ENCODE data around the gene KRTAP3-3.
"Not testable (repeated sequence)": the region's sequence is repeated elsewhere in the genome, so short reads cannot be mapped to it uniquely, and the experiment has no call there.

Gene KRTAP3-3

DNA sequence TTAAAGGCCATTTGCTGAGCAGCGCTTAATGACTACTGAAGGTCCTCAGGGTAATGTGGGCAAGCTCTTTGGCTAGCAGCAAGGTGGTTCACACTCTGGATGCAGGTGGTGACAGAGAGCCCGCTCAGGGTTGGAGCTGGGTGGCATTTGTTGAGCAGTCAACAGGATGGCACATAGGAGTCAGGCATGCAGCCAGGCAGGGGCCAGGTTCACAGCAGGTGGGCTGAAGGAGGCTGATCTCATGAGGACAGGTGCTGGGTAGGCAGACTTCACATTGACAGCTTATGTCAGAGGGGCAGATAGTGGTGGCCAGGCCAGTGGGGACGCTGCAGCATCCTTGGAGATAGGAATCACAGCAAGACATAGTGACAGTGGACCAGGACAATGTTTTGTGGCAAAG is 10.4 kb upstream of the KRTAP3-3 start:
- DNase-seq (ENCODE audit: low read depth, low spot score): no peak

DNA sequence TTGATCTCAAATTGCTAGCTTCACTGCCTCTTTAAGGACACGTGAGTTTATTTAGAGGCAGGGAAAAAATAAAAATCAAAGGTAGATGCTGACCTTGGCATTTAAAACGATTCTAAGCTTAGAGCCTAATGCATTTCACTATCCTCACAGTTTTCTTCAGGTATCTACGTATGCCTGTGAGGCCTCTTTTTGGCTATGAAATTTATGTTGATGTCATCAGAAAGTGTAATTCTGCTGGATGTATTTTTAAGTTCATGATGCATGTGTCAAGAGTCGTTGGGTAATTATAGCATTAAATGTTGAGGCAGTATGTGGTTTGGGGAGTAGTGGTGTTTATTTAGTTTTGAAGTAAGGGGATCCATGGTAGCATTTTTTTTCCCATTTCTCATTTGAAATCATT is 10.0 kb upstream of the KRTAP3-3 start:
- no peak for DNase-seq (ENCODE audit: low read depth, low spot score)

- no peak for DNase-seq (ENCODE audit: low read depth, low spot score)
These were observed 8.8 kb upstream of the KRTAP3-3 start for GRCh38 chr17:41002814-41003213.

DNA sequence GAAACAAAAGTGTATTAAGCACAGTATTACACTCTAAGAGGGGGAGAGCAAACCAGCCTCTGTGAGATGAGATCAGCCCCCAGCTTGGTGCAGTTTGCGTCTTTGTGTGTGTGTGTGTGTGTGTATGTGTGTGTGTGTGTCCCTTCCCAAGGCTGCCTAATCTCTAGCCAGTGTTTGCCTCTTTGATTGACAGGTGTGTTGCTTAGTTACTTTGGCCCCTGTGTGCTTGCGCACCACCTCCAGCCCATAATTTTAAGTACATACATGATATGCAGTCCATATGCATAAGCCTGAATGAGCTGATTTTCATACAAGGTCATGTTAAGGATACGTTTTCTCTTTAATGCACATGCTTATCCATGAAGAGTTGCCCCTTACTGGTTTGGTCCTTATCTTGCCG is 7.8 kb upstream of the KRTAP3-3 start:
- DNase-seq (ENCODE audit: low read depth, low spot score): no peak

DNA sequence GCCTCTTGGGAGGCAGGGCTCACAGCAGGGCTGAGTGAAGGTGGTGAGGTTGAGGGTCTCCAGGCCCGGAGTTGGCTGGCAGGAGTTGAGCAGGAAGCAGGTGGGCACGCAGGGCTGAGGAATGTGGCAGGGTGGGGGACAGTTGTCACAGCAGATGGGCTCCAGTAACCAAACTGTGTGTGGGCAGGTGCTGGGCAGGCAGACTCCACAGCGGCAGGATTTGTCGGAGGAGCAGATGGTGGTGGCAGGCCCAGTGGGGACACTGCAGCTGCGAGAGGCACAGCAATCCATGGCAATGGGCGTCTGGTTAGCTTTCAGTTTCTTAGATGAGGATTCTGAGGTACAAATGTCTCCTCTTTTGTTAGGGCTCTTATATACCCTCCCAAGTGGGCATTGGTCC is 5.6 kb upstream of the KRTAP3-3 start, which contains the start of gene KRTAP3-2:
TSS of gene KRTAP3-2 (minus strand) at position 344 of the 400 bp plus-strand sequence. CDS start at position 291, 53 bp downstream.
- not testable (repeated sequence) for DNase-seq (ENCODE audit: low read depth, low spot score)

DNA sequence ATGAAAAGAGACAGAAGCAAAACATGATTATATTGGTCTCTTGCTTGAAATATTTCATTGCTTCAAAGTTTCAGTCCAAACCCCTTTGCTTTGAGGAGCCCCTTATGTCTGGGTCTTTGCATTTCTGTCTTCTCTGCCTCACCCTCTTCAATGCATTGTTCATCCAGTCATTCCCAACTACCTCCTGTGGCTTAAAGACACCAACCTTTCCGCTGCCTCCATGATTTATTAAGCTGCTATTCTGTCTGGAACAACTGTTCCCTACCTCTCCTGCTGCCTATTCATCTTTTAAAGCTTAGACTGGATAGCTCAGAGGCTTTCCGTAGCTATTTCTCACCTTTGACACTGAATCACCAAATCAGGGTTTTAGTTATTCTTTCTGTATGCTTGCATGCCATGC is 3.4 kb upstream of the KRTAP3-3 start:
- no peak for DNase-seq (ENCODE audit: low read depth, low spot score)

- no peak for DNase-seq (ENCODE audit: low read depth, low spot score)
These were observed 2.9 kb upstream of the KRTAP3-3 start for GRCh38 chr17:40996829-40997228.

DNA sequence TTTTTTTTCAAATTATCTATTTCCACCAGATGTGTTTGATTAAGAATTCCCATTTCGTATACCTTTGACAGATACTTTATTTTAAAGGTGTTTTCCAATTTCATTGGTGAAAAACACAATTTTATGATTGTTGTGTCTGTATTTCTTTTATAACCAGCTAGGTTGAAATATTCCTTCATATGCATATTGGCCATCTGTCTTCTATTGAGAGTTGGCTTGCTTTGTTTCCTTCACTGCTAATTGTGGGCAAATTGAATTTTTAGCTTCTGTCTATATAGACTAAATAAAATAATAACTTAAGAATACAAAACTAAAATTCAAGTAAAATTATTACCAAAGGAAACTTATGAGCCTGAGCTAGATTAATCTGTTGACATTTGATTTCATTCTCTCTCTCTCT is 1.2 kb upstream of the KRTAP3-3 start:
- DNase-seq (ENCODE audit: low read depth, low spot score): no peak

DNA sequence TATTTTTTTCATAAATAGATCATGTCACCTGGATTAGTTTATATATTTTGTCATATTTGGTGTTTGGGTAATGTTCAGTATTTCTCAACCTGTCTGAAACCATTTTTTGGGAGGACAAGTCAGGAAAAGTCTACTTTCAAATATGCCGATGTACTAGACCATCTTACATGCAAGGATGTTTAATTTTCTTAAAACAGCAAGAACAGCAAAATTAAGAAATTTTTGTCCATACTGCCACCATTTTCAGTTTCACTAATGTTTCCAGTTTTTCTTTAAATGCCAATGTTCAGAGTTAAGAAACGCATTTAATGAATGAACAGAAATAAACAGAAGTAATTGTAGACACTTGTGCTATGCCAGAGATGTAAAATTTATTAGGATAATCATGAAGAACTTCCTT is 880 bp downstream of the KRTAP3-3 start:
- DNase-seq (ENCODE audit: low read depth, low spot score): no peak

GRCh38 chr17:40992666-40993065 is 1.3 kb downstream of the KRTAP3-3 start:
- DNase-seq (ENCODE audit: low read depth, low spot score): no peak

DNA sequence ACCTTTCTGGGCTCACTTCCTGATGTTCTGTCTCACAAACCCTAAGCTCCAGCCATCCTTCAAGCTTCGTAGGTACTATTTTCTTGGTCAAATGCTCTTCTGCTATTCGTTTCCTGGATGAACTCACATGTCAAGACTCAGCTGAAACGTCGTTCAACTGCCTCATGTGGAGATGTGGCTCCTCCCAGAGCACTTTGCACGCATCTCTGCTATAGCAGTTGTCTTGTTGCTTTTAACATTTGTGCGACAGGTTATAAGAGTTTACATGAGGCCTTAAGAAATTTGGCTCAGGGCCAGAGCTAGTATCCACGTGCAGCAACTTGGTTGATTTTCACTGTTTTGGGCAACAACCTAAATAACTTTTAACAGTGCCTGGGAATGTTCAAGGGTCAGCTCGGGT is 7.0 kb downstream of the KRTAP3-3 start:
- no peak for DNase-seq (ENCODE audit: low read depth, low spot score)

GRCh38 chr17:40984226-40984625 is 9.7 kb downstream of the KRTAP3-3 start, which contains the start of gene KRT40:
KRT40 (minus strand) TSS chr17:40984326; CDS start chr17:40984273, 53 bp downstream.
- DNase-seq (ENCODE audit: low read depth, low spot score): no peak

- no peak for DNase-seq (ENCODE audit: low read depth, low spot score)
These were observed 12.8 kb downstream of the KRTAP3-3 start for GRCh38 chr17:40981115-40981514.

- DNase-seq (ENCODE audit: low read depth, low spot score): no peak
These were observed 13.4 kb downstream of the KRTAP3-3 start for GRCh38 chr17:40980596-40980995.

- no peak for DNase-seq (ENCODE audit: low read depth, low spot score)
These were observed 13.8 kb downstream of the KRTAP3-3 start for GRCh38 chr17:40980117-40980516.

- DNase-seq (ENCODE audit: low read depth, low spot score): no peak
These were observed 15.3 kb downstream of the KRTAP3-3 start for GRCh38 chr17:40978575-40979151.

DNA sequence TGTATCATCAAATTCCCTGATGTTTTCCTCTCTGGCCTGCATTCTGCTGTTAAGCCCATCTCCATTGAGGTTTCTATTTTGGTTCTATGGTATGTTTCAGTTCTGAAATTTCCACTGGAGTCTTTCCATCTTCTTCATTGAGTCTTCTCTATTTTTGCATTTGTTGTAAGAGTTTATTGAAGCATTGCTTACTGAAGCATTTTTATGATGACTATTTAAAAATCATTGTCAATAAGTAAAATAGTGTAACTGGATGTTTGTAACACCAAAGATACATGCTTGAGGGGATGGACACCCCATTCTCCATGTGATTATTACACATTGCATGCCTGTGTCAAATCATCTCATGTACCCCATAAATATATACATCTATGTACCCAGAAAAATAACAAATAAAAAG is 18.4 kb downstream of the KRTAP3-3 start:
- DNase-seq (ENCODE audit: low read depth, low spot score): no peak

GRCh38 chr17:40974366-40974765 is 19.6 kb downstream of the KRTAP3-3 start:
- no peak for DNase-seq (ENCODE audit: low read depth, low spot score)

- no peak for DNase-seq (ENCODE audit: low read depth, low spot score)
These were observed 26.4 kb downstream of the KRTAP3-3 start for GRCh38 chr17:40967582-40967981.

DNA sequence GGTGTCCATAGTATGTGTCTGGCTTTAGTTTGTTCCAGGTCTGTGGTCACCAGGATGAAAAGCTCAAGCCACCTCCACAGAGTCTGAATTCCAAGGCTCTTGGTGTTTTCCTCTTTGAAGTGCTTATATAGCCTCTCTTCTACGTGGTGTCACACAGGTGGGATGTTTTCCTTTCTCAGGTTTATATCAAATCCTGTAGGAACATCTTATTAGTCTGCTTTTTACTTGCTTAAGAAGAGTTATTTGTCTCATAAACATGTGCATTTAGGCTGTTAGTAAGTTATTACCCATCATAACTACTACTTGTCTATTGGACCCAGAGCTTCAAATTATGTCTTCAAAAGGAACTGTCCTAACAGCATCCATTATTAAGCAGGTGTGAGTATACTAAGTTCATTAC is 27.1 kb downstream of the KRTAP3-3 start, which contains the start of gene KRT39:
TSS of gene KRT39 (minus strand) at position 101 of the 400 bp plus-strand sequence. CDS start at position 9, 92 bp downstream.
- no peak for DNase-seq (ENCODE audit: low read depth, low spot score)

DNA sequence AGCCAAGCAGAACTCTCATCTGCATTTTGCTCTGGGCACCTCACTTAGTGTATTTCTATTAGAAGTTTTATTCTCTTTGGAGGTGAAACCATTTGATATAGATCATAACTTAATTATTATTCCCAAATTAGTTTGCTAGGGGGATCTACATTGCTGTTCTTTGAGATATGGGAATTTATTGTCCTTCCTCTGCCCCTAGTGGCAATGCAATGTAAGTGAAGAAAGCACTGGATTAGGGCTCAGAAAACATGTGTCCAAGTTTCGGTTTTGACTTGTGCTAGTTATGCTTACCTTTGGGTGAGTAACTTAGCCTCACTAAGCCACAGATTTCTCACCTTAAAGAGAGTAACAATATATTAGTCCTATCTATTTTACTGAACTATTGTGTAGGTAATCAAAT is 30.1 kb downstream of the KRTAP3-3 start:
- DNase-seq (ENCODE audit: low read depth, low spot score): no peak

- no peak for DNase-seq (ENCODE audit: low read depth, low spot score)
These were observed 31.9 kb downstream of the KRTAP3-3 start for GRCh38 chr17:40962059-40962561.

DNA sequence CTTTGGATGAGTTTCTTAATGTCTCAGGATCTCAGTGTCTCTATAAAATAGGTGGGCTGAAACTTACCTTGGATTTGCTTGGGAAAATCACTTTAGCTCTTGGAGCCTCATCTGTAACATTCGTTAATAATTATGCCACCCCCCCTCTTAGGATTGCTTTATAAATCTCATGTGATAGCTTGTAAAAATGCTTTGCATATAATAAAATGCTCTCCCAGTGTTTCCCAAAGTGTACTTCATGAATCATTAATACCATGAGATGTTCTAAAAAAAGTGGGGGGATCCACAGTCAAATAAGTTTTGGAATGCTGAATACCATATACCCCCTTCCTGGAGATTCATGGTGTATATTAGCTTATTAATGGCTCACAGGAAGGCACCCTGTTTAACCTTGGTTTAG is 32.4 kb downstream of the KRTAP3-3 start:
- no peak for DNase-seq (ENCODE audit: low read depth, low spot score)

GRCh38 chr17:40960144-40960543 is 33.8 kb downstream of the KRTAP3-3 start:
- no peak for DNase-seq (ENCODE audit: low read depth, low spot score)
